Astrocyte (in vitro differentiated cells and primary cell): Measurements from ENCODE around the gene PTPRD.

Experiments used
- EZH2 ChIP-seq: IDR thresholded peaks from 2 replicates; pipeline ENCODE4 v1.6.1; 2012; ENCODE audit warnings: mild to moderate bottlenecking, low read length, inconsistent platforms; ENCODE audit not compliant: insufficient read depth
- TF ChIP-seq, protein P1 (sequence below): IDR thresholded peaks from 2 replicates; pipeline ENCODE4 v1.5.1; 2011; ENCODE audit warnings: low read depth, mild to moderate bottlenecking, inconsistent platforms, low read length, moderate library complexity; ENCODE audit not compliant: insufficient read depth

DNA sequence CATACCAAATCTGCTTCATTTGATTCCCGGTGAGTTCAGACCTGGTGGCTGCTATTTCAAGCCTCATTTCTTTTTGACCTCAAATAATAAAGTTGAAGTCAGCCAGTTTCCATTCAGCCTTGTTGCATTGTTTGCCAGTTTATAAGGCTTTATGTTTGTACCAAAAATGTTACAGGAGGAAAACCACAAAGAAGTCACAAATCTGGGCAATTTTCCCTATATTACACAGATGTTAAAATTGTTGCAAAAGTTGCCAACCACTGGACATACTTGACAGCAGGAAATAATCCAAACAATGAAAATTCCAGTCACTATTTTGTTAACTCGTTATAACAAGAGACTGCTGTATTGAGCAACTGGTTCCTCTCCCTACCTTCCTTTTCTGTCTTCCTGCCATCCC lies 1488.2 kb downstream of the PTPRD start:
- TF ChIP-seq, protein P1, sequence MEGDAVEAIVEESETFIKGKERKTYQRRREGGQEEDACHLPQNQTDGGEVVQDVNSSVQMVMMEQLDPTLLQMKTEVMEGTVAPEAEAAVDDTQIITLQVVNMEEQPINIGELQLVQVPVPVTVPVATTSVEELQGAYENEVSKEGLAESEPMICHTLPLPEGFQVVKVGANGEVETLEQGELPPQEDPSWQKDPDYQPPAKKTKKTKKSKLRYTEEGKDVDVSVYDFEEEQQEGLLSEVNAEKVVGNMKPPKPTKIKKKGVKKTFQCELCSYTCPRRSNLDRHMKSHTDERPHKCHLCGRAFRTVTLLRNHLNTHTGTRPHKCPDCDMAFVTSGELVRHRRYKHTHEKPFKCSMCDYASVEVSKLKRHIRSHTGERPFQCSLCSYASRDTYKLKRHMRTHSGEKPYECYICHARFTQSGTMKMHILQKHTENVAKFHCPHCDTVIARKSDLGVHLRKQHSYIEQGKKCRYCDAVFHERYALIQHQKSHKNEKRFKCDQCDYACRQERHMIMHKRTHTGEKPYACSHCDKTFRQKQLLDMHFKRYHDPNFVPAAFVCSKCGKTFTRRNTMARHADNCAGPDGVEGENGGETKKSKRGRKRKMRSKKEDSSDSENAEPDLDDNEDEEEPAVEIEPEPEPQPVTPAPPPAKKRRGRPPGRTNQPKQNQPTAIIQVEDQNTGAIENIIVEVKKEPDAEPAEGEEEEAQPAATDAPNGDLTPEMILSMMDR = no peak
- TF ChIP-seq EZH2 = no peak
